GM12865 (cell line): ENCODE measurements around the gene EMX2.

Experiments used
- DNase-seq: peaks from one replicate; pipeline ENCODE4 v3.0.0; 2010; ENCODE audit warnings: low read depth
- H3K4me3 ChIP-seq: 2 replicates; pipeline ENCODE4 v1.5.1; 2011; ENCODE audit warnings: mild to moderate bottlenecking, low read depth, low read length, control low read depth
- TF ChIP-seq, protein P1 (sequence below): IDR thresholded peaks from 2 replicates; pipeline ENCODE4 v1.5.1; 2011; ENCODE audit warnings: low read length, control low read depth, low read depth, inconsistent platforms; ENCODE audit not compliant: insufficient read depth; ENCODE audit errors: missing control alignments

The EMX2 gene

GRCh38 chr10:117550076-117550475 lies 7.5 kb downstream of the EMX2 start:
- no peak overlapping the region for H3K4me3 ChIP-seq
- no peak for DNase-seq
- TF ChIP-seq, protein P1, sequence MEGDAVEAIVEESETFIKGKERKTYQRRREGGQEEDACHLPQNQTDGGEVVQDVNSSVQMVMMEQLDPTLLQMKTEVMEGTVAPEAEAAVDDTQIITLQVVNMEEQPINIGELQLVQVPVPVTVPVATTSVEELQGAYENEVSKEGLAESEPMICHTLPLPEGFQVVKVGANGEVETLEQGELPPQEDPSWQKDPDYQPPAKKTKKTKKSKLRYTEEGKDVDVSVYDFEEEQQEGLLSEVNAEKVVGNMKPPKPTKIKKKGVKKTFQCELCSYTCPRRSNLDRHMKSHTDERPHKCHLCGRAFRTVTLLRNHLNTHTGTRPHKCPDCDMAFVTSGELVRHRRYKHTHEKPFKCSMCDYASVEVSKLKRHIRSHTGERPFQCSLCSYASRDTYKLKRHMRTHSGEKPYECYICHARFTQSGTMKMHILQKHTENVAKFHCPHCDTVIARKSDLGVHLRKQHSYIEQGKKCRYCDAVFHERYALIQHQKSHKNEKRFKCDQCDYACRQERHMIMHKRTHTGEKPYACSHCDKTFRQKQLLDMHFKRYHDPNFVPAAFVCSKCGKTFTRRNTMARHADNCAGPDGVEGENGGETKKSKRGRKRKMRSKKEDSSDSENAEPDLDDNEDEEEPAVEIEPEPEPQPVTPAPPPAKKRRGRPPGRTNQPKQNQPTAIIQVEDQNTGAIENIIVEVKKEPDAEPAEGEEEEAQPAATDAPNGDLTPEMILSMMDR = no peak

DNA sequence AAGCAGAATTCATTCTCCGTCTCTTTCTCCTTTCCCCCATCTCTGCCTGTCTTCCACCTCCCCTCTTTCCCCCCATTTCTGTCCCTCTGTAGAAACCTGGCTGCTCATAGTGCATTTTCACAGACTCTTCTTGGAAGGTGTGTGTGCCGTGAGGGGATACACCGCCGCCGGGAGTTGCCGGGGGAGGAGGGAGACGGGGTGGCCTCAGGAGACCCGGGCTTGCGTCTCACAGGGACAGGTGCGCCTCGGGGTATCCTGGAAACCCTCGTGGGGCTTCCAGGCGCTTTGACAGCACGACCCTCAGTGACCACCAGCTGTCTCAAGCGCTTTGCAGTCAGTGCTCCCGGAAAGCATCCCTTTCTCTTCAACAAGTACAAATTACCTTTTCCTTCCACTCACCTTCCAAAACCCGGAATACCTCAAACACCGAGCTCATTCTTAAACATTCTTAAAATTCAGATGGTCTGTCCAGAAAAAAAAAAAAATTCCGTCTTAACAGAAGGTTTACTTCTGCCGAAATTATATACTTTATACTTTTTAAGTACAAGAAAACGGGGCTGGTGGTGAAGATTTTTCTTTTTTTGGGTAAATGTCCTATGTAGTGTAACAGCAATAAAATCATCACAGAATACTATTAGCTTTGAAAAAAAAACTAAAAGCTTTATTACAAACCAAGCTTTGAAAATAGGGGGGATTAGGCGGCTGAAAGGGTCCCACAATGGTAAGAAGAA lies 8.2 kb downstream of the EMX2 start:
- DNase-seq = no peak
- no peak overlapping the region for H3K4me3 ChIP-seq
- TF ChIP-seq, protein P1 = no peak

DNA sequence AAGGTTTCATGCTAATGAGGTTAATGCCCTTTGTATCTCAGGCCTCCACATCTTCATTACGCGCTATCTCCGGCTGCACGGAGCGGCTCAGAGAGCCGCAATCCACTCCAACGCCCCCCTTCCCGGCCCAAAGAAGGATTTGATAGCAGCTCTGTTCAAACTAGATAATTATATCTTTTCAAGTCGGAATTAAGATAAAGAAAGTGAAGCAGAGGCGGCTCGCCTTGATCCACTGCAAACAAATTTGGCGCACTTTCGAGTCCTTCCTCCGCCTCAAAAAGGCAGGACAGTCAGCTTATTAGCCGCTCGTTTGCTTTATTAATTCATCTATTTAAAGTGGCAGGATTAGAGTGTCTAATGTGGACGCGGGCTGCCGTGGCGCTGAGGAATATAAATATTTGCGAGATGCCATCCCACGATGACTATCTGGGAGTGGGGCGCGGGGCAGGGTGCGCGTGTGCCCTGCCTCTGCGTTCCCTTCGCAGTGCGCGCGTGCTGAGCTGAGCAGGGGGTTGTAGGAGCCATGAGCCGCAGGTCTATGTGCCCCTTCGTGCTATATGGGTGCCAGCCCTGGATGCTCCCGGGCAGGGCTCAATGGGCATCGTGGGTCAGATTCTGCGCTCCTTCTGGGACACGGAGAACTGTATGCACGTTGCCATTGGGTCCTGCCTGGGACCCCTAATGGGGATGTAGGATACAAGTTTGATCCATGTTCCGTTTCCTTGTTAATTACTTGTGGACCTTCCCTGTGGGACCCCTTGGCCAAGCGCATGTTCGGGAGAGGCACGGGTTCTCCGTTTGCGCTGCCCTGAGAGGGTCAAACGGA lies 9.0 kb downstream of the EMX2 start:
- TF ChIP-seq, protein P1 = no peak
- DNase-seq = no peak
- no peak overlapping the region for H3K4me3 ChIP-seq

DNA sequence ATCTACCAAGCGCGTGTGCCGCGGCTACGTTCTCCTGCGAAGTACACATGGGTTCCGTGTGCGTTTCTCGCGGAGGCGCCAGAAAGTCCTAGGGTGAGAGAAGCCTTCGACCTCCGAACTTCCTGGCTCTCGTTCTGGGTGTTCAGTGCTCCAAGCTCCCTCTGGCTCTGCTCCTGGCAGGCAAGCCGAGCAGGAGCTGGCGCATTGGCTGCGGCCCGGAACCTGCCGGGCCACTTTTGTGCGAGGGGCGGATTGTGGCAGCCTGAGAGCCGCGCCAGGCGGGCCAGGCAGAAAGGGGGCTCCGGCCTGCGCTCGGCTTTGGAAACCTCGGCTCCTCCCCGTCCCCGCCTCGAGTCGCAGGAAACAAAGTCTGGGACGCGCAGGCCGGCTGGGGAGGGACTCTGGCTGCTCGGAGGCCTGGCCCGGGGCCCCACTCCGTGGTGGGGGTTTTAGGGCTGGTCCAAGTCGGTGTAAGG lies 9.6 kb downstream of the EMX2 start:
- TF ChIP-seq, protein P1 = no peak
- no peak for DNase-seq
- no peak overlapping the region for H3K4me3 ChIP-seq

DNA sequence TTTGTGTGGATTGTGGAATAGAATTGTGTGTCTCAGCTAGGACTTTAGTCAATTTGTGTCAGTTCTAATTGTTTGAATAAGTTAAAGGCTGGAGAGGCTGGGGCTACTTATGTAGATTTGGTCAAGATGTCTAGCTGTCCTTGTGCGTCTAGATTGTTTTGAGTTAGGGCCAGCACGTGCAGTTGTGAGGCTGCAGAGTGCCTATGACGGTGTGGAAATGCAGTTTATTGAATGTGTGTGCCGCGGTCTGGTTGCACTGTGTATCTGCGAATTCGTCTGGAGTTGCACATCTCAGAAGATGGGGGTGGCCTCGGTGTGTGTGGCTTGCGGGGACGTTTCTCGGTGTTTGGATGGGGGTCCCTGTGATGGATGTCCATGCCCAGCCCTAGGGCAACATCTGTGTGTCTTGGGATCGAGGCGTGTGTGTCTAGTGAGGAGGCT lies 10.2 kb downstream of the EMX2 start:
- no peak for DNase-seq
- H3K4me3 ChIP-seq = no peak overlapping the region
- TF ChIP-seq, protein P1 = no peak

- TF ChIP-seq, protein P1 = no peak
- H3K4me3 ChIP-seq = no peak overlapping the region
These were observed 10.7 kb downstream of the EMX2 start for GRCh38 chr10:117553142-117553814.

More at GRCh38 chr10:117553142-117553814, 10.7 kb downstream of the EMX2 start:
- no peak for DNase-seq
